Testis (tissue), 2 donors: ENCODE data around the gene SLC30A10.

Experiments used
- CTCF ChIP-seq, 3 experiments: fragments of 450-650 bp in 2 of 3; fragments of 200-600 bp in 1 of 3; sonication (generic) in 1 of 3; IDR thresholded peaks; one replicate each; pipeline ENCODE4 v1.5.1; 2016 to 2019; ENCODE audit warnings: antibody characterized with exemption in 3 of 3, mild to moderate bottlenecking in 2 of 3, moderate library complexity in 1 of 3
- POLR2A ChIP-seq: fragments of 450-650 bp; IDR thresholded peaks from one replicate; pipeline ENCODE4 v1.6.1; 2017; ENCODE audit warnings: antibody characterized with exemption, mild to moderate bottlenecking, moderate library complexity

DNA sequence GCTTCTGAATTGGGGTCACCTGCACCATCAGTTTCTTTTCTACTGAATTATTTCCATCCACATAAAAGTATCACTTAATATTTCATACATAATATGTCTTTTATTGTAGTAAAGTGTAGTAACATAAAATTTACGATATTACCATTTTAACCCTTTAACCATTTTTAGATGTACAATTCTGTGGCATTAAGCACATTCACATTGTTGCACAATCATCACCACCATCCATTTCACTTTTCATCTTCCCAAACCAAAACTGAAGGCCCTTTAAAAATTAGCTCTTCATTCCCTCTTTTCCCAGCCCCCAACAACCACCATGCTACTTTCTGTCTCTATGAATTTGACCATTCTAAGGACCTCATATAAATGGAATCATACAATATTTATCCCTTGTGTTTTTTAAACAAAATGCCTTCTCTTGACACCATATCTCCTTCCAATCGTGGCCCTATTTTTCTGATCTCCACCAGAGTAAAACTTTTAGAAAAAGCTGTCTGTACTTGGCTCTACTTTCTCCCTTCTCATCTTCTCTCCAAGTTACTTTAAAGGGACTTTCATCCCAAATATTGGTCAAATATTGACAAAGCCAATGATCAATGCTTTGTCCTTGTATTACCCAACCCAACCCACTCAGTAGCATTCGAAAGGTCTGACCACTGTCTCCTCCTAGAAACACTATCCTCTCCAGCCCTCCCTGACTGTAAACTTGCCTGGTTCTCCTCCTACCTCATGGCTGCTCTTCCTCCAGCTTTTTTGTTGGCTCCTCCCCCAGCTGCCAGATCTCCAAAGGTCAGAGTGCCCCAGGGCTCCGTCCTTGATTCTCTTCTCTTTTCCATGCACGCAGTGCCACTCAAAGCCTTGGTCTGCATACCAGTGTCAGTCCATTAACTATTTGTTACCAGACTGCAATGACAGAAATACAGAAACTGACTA, 44.7 kb downstream of the SLC30A10 start:
- TF ChIP-seq CTCF (IDR thresholded peaks at IDR 0.05) (no peak), POLR2A (no peak)
